GM21619 (cell line): ENCODE data around the gene PRIMA1.

Source experiments
- ATAC-seq: cut with Tn5 transposase; IDR thresholded peaks from one replicate; pipeline ENCODE4 v1.9.1; 2021; ENCODE audit not compliant: unreplicated experiment

PRIMA1 gene

DNA sequence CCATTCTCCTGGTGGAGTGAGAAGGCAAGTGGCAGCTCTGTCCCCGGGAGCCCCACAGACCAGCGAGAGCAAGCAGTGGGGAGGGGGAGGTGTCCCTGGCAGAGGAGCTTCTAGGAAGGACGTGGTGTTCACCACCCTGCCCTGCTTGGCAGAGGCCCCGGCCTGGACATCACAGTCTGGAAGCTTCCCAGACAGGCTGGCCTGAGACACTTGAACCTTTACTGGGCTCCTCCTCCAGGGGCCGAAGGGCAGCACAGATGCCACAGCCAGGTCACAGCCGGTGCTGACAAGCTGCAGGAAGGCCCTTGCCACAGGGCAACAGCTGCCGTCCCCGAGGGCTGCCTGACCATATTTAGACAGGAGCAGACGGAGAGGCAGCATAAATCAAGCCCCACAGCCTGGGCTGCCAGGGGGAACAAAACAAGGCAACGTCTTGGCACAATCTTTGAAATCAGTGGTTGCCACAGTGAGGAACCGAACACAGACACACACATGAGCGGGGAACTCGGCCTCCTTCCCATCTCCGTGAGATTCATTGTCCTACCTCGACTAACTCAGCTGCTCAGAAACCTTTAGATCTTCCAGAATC, 28.5 kb downstream of the PRIMA1 start:
- ATAC-seq = no peak

DNA sequence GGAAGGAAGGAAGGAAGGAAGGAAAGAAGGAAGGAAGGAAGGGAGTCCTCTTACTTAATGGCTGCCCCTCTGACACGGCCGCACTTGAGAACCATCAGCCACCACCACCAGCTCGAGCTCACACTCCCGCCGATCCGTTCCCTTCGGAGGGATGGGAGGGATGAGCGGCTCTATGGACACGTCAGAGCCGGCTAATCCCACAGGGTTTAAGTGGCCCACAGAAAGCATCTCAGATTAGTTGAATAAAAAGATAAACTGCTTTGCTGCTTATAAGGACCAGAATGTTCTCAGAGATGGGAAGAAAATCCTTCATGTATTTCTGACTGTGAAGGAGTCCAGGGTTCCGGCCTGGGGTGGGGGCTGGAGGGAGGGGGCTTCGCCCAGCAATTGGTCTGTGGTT, 31.1 kb downstream of the PRIMA1 start:
- ATAC-seq = no peak

DNA sequence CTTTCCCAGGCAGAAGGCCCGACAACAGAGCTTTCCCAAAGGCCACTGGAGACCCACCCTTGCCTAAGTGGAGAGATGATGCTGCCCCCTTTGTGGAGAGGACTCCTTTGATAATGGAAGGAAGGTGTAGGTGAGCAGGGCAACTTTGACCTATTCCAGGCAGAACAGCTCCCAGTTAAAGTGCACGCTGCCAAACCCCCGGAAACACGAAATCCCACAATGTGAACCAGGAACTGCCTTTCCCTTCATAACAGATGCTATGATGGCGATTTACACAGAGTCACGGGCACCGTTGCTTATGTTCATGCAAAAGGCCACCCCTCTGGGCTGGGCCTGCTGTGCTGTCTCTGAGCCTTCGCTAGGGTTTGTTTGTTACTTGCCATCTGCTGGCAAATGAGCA, 34.6 kb downstream of the PRIMA1 start:
- ATAC-seq = no peak

DNA sequence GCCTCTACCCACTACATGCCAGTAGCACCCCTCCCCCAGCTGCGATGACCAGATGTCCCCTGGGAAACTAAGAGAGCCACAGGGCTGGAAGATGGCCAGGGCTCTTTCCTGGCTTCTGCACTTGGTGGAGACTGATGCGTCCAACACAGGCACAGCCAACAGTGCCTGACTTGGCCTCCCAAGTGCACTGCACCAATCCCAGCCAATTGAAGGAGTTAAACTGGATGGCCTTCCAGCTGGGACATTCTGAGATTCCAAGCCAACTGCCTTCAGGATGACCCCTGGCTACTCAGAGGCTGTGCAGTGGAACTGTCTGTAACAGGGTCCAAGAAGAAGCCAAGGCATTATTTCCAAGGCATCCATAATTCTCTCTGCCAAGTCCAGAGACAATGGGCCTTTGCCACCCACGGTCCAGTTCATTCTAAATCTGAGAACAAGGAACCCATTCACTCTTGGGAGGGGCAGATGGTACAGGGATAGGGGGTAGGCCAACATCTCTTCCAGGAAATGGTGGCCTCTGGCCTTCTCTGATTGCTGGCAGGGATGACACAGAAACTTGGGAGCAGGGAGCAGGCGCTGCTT, 35.2 kb downstream of the PRIMA1 start:
- ATAC-seq = no peak

DNA sequence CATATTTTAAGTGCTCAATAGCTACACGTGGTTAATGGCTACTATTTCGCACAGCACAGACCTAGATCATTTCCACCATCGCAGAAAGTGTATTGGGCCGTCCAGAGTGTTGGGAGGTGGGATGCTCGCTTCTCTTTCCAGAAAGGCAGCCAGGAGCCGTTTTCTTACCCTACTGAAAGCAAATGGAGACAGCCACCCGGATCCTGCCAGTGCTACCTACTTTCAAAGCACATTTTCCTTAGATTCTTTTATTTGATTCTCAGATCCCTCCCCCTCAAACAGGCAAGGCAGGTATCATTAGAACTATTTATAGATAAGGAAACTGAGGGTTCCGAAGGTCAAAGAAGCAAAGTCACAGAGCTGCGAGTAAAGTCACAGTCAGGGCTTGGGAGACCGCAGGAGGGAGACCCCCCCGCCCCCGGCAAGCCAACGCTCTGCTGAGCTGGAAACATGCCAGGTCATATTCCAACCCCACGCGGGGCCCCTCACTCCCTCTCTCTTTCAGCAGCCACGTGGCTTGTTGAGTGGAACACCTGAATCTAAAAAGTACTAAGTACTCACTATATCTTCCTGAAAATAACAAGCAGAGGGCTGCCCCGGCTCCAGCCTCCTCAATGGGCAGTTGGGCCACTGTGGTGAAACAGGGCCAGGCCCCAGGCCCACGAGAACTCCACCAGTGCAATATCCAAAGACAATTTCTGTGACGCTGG, 36.2 kb downstream of the PRIMA1 start:
- no peak for ATAC-seq

DNA sequence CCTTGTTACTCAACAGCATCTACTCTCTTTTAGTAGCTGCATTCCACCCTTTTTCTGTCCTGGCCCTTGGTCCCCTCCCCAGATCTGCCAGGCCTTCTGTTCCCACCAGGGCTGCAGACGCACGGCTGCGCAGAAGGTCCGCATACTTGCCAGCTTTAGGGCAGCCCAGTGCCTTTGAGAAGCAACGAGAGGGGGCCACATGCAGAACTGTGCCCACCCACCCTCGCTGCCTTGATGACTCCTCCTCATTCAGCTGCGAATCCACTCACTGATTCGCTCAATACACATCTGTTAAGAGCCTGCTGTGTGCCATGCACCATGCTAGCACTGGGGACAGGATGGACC, 39.2 kb downstream of the PRIMA1 start:
- ATAC-seq = no peak

DNA sequence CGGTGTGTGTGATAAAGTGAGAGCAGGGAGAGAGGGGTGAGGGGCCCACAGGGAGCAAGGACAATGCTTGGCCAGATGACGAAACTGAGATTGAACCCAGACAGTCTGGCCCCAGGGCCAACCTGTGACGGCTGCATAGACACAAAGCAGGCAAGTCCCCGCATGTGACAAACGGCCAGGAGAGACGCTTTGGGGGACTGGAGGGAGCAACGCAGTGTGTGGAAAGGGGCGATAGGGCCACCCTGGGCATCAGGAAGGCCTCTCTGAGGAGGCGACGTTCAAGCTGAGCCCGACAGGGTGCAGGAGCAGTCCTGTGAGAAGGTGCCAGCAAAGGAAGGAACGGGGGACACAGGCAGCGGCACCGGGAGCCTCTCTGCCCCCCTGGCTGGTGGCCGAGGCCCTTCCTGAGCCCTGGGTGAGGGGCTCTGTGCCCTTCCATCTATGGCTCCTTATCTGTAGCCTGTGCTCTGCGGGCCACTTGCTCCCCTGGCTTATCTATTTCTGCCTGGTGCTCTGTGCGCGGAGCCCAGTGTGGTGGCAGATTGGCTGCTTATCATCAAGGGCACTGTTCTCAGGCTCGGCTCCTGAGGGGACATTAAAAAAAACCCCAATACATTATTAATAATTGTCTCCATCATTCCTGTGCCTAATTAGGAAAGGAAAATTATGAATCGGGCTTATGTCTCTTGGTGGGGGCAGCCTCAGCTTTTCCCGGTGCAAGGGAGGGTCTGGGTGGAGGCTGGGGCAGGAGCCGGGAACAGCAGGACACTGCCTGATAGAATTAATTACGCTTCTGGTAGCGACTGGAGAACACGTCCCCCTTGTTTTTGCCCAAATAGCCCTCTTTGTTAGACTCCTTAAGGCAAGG, 39.8 kb downstream of the PRIMA1 start:
- no peak for ATAC-seq

DNA sequence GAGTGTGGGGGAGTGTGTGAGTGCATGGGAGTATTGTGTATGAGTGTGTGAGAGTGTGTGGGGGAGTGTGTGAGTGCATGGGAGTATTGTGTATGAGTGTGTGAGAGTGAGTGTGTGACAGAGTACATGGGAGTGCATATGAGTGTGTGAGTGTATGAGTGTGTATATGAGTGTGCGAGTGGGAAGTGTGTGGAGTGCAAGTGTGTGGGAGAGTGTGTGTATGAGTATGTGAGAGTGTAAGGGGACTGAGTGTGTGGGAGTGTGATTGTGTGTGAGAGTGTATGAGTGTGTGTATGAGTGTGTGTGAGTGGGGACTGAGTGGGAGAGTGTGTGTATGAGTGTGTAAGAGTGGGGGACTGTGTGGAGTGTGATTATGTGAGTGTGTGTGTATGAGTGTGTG, 40.7 kb downstream of the PRIMA1 start:
- no peak for ATAC-seq

DNA sequence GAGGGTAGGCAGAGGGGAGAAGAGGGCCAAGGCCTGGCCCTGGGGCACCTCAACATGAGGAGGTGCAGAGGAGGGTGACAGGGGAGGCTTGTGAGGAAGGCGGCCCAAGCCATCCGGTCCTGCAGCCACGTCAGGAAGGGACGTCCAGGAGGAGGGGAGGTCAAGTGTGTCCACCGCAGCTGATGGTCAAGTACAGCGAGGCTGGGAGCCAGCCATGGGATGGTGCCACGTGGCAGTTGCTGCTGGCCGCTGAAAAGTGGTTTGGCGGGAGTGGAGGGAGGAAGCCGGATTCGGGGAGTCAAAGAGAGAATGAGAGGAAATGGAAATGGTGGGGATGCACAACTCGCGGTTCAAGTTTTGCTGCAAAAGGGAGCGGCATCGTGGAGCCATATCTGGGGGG, 41.2 kb downstream of the PRIMA1 start:
- no peak for ATAC-seq

DNA sequence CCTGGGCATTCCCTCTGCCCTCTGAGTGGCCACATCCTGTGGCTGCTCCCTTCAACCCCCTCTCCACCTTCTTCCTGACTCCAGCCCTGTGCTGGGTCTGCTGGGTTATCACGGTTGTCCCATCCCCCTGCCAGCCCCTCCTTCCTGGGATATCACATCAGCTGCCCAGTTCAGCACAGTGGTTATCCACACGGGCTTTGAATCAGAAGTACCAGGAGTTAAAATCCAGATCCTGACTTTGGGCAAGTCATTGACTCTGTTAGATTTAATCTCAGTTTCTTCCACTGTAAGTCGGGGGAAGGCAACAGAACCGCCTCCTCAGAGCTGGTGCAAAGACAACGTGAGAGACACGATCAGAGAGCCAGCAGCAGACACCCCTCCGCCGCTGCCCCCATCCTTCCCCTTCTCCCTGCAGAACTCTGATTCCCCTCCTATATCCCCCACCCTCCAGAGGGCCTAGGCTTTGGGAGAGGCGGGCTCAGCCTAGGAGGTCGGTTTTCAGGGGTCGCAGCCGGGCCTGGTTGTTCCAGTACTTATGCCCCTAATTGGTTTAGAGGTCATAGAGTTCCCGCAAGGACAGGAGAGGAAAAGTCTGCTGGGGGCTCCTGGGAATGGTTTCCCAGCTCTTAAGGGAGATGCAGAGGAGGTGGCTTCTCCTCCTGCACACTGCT, 42.5 kb downstream of the PRIMA1 start:
- ATAC-seq = no peak

DNA sequence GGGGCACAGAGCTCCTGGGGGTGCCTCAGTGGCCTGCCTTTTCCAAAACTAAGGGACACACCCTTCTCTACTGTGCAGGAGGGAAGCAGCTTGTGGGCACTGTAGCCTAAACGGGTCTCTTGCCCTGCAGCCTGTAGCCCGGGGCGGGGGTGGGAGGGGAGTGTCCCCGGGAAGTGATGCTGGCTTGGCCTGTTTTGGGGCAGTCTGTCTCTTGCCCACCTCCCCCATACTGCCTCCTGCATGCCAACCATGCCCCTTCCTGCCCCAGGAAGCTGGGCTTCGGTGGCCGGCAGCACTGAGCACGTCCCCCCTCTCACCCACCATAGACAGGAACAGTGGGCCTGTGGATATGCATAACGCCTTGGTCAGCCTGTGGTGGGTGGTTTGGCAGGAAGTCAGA, 43.4 kb downstream of the PRIMA1 start:
- ATAC-seq = no peak

DNA sequence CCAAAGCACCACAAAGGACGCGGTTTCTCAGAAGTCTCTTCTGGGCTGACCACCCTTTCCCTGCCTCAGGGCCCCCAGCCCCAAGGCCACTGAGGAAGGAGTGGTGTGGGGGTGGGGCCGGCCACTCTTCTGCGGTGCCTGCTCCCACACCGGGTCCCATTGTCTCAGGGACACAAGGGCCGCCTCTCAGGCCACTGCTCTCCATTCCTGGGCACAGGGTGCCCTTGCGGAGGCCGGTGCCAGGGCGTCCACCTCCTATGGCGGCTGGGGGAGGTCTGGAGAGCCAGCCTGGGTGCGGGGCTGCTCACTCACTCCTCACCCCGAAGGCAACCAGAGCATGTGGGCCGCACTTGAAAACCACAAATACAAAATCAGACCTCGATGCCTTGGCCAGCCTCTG, 44.1 kb downstream of the PRIMA1 start:
- no peak for ATAC-seq

DNA sequence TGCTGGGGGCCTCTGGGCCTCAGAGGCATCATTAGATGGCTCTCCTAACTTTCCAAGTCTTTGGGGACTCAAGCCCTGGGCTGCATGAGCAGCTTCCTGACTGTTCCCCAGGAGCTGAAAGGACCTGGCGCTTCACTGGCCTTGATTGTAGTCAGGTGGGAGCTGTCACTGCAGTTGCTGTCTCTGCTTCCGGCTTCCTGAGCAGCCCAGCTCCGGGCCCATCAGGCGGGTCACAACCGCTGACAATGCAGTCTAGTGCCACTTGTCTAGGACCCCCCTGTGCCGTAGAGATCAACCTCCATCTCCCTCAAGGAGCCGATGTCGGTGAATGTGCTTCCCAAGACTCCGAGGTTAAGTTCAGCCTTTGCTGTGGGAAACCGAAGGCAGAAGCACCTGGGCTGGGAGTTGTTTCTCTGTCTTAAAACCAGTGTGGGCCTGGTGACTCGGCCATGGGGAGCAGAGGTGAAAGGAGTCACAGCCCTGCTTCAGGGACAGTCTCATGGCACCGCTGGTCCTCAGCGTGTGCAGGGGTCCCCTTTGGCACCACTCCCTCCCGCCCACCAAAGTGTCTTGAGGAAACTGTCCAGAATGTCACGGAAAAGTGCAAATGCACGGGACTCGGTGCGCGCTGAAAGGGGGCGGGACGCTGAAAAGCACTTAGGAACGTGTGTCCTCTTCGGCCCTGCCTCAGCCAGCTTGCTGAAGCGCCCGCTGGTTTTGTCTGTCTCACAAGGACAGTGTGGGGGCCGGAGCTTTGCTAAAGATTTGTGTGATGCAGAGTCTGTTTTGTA, 44.8 kb downstream of the PRIMA1 start:
- ATAC-seq = no peak

DNA sequence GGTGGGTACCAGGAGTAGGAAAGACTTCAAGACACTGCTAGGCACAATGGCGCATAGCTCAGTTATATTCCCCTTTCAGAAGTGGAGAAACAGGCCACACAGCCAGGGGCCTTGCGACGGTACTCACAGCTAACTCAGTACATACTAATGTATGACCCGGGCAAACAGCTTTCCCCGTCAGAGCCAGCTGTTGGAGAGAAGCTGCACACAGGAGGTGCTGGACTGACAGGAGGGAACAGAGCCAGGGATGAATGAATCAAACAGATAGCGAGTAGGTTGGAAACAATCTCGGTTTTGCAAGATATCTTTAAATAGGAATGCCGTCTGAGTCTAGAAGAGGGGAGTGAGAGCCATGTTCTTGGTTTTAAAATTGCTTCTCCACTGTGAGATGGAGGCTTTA, 45.5 kb downstream of the PRIMA1 start:
- no peak for ATAC-seq

DNA sequence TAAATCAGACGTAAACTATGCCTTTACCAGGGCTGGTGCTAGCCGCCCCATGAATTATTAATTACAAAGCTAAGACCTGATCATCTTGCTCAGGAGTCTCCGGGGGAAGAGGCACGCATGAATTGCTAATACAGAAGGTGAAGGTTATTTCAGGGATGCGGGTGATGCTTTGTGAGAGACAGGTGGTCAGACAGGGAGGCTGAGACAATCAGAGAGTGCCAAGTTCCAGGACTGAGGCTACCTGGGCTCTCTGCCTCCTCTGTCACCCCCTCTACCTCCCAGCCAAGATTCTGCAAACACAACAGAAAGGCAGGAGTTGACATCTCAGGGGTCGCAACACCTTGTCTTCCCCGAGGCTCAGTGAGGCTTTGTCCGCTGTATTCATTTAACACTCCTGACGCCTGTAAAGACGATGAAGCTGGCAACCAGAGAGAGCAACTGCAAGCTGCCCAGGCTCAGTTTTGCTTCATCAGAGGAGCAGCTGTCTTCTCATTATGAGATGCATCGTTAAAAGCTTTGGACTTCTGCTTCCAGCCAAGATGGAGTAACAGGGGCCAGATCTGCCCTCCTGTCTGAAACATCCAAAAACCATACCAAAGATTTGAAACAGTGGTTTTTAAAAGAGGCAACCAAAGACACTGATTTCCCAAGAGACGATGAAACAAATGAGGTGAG, 46.6 kb downstream of the PRIMA1 start:
- ATAC-seq = no peak

DNA sequence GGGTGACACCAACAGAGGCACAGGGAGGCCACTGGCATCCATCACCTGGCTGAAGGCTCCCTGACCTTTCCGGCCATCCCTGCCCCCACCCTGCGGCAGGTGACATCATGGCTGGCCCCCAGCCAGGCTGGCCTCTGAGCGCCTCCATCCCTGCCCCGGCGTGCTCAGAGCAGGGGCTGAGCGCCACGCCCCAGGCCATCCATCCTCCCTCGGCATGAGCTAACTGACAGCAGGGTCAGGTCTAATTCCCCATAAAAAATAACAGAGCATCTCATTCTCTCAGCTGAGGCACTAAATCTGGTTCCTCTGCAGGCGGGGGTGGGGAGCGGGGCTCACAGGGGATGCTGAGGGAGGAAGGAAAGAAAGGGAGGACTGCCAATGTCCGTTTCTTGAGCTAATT, 50.7 kb downstream of the PRIMA1 start:
- no peak for ATAC-seq

DNA sequence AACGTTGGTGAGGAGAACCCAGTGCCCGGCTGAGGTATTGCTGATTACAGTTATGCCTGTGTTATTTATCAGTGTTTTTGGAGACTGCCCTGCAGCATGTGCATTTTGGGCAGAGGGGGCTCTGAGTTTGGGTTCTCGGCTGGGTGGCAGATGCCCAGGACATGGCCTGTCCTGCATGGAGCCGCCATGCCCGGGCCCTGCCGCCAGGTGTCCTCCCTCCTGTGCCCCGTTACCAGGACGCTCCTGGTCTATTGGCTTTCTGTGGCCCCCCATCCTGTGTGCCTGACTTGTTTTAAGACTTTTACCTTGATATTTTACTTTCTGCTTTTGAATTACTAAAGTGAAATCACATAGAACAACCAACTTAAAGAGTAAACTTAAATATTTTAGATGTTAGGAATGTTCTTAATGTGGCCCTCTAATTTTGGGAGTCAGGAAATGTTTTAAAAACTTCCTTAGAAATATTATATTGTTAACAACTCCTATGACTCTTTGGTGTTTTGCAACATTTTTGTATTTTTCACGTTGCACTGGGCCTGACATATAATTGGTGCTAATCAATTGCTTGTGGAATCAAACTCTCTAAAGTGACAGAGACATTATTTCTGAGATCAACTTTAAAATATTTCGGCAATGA, 51.8 kb downstream of the PRIMA1 start:
- no peak for ATAC-seq

DNA sequence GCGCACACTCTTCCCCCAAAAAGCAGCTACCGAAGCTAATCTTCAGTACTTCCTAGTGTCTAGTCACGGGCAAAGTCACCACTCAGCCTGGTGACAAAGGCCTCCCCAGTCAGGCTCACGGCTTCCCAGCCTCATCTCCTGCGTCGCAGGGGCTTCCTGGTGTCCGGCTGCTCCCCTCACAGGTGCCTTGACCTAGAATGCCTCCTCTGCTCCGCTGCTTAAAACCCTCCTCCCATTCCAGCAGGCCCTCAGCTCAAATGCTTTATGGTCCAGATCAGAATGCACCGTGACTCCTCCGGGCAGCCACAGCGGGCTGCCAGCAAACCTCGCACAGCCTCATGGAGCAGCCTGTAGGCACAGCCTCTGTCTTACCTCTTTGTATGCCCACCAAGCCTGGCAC, 53.1 kb downstream of the PRIMA1 start:
- no peak for ATAC-seq

DNA sequence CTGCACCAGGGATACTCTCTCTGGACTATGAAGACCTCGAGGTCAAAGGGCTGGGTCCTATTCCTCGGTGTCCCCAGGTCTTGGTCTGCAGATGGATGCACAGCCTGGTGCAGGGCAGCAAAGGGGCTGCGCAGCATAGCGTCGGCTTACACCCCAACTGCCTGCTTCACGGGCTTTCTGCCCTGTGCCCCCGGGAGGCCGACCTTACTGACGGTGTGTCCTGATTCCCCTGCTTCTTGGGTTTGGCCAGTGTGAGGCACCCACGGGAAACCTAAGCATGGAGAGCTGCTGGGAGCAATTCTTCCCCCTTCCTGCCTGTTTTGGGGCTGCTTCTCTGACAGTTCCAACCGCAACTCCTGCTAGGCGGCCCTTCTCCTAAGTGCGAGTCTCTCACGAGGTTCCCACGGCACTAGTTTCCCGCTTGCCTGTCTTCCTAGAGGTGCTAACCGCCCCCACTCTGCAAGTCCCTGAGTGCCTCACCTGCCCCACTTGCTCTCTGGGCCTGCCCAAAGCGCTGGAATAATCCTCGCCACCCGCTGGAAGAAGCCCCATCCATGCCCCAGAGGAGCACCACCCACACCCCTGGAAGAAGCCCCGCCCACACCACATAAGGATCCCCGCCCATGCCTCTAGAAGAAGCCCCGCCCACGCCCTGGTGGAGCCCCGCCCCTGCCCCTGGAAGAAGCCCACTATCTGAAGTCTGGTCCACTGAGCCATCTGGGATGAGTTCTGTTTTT, 54.0 kb downstream of the PRIMA1 start:
- ATAC-seq = no peak
